ENCODE measurements around the gene RAP1GAP2.

The RAP1GAP2 gene

GRCh38 chr17:3035256-3035967, 239.2 kb downstream of the RAP1GAP2 start:
- H3K4me2 ChIP-seq (ENCODE audit: low read length), result no peak overlapping the region
- H3K79me2 ChIP-seq (ENCODE audit: insufficient read depth, low read length), result no peaks in the 10 kb centered on the region

GRCh38 chr17:3035968-3036280, 239.7 kb downstream of the RAP1GAP2 start:
- Histone ChIP-seq H3K36me3 (ENCODE audit: insufficient read depth, low read length) (no peaks in the 10 kb centered on the region), H3F3A (ENCODE audit: insufficient read depth, low read length) (no peaks in the 10 kb centered on the region), H4K20me1 (ENCODE audit: insufficient read depth, low read length) (no peaks in the 10 kb centered on the region), H3K4me3 (ENCODE audit: low read depth, low read length, poor library complexity, severe bottlenecking) (no peak overlapping the region), H2AFZ (ENCODE audit: low read length) (no peak overlapping the region), H3K27me3 (ENCODE audit: insufficient read depth, low read length) (no peaks in the 10 kb centered on the region; the same call in 1 of the 2 replicates), H3K79me2 (ENCODE audit: insufficient read depth, low read length) (no peaks in the 10 kb centered on the region), H3K9me3 (ENCODE audit: low read length) (no peaks in the 10 kb centered on the region), H3K9ac (ENCODE audit: low read length) (no peak overlapping the region), H3K27ac (ENCODE audit: low read depth, low read length, poor library complexity, severe bottlenecking) (no peak overlapping the region), H3K4me1 (ENCODE audit: insufficient read depth, low read length, severe bottlenecking) (no peaks in the 10 kb centered on the region), H3K4me2 (ENCODE audit: low read length) (no peak overlapping the region), H3K9me2 (ENCODE audit: low read depth, low read length) (no peaks in the 10 kb centered on the region)
- TF ChIP-seq EZH2 (IDR thresholded peaks at IDR 0.05; ENCODE audit: borderline replicate concordance, low read length), result no peak
- no peak for TF ChIP-seq CTCF (IDR thresholded peaks at IDR 0.05; ENCODE audit: low read length)

More at GRCh38 chr17:3035256-3035967, 239.2 kb downstream of the RAP1GAP2 start:
- H4K20me1 ChIP-seq (ENCODE audit: insufficient read depth, low read length), result no peaks in the 10 kb centered on the region
- H3K9ac ChIP-seq (ENCODE audit: low read length), result no peak overlapping the region
- TF ChIP-seq CTCF (IDR thresholded peaks at IDR 0.05; ENCODE audit: low read length) (no peak), EZH2 (IDR thresholded peaks at IDR 0.05; ENCODE audit: borderline replicate concordance, low read length) (no peak)
- H2AFZ ChIP-seq (ENCODE audit: low read length), result no peak overlapping the region
- no peaks in the 10 kb centered on the region for H3F3A ChIP-seq (ENCODE audit: insufficient read depth, low read length)
- H3K27me3 ChIP-seq (ENCODE audit: insufficient read depth, low read length), result no peaks in the 10 kb centered on the region; the same call in 1 of the 2 replicates
- H3K4me3 ChIP-seq (ENCODE audit: low read depth, low read length, poor library complexity, severe bottlenecking), result no peak overlapping the region
- no peaks in the 10 kb centered on the region for H3K36me3 ChIP-seq (ENCODE audit: insufficient read depth, low read length)
- H3K4me1 ChIP-seq (ENCODE audit: insufficient read depth, low read length, severe bottlenecking), result no peaks in the 10 kb centered on the region
- H3K27ac ChIP-seq (ENCODE audit: low read depth, low read length, poor library complexity, severe bottlenecking), result no peak overlapping the region
- H3K9me2 ChIP-seq (ENCODE audit: low read depth, low read length), result no peaks in the 10 kb centered on the region
- no peaks in the 10 kb centered on the region for H3K9me3 ChIP-seq (ENCODE audit: low read length)

- Histone ChIP-seq H3K9me2 (ENCODE audit: low read depth, low read length) (no peaks in the 10 kb centered on the region), H3K27ac (ENCODE audit: low read depth, low read length, poor library complexity, severe bottlenecking) (no peak overlapping the region), H4K20me1 (ENCODE audit: insufficient read depth, low read length) (no peaks in the 10 kb centered on the region), H3K4me1 (ENCODE audit: insufficient read depth, low read length, severe bottlenecking) (no peaks in the 10 kb centered on the region), H3K27me3 (ENCODE audit: insufficient read depth, low read length) (no peaks in the 10 kb centered on the region; the same call in 1 of the 2 replicates), H3K4me2 (ENCODE audit: low read length) (no peak overlapping the region), H3K36me3 (ENCODE audit: insufficient read depth, low read length) (no peaks in the 10 kb centered on the region), H3K79me2 (ENCODE audit: insufficient read depth, low read length) (no peaks in the 10 kb centered on the region), H3K4me3 (ENCODE audit: low read depth, low read length, poor library complexity, severe bottlenecking) (no peak overlapping the region), H3K9ac (ENCODE audit: low read length) (no peak overlapping the region), H3K9me3 (ENCODE audit: low read length) (no peaks in the 10 kb centered on the region), H2AFZ (ENCODE audit: low read length) (no peak overlapping the region), H3F3A (ENCODE audit: insufficient read depth, low read length) (no peaks in the 10 kb centered on the region)
- TF ChIP-seq EZH2 (IDR thresholded peaks at IDR 0.05; ENCODE audit: borderline replicate concordance, low read length), result no peak
- no peak for TF ChIP-seq CTCF (IDR thresholded peaks at IDR 0.05; ENCODE audit: low read length)
These were observed 240.6 kb downstream of the RAP1GAP2 start for GRCh38 chr17:3036800-3037199.

All from OCI-LY1 (cell line).